ENCODE measurements around the gene ZNF654. TPM values are rescaled to one million over a fixed set of nuclear protein-coding genes. Genes with fewer than 3 reads are reported as not detected.

ZNF654 gene
- total and polyA plus RNA-seq, 2 donors (not counting 3 experiments of a cell fraction or from before 2014, with no cell fraction given): 2.9 to 14.6 TPM

GRCh38 chr3:88150806-88151205 lies 91.8 kb downstream of the ZNF654 start:
- no TSS peak for BruUV-seq (replicated peaks)
- Histone ChIP-seq H3K27ac (ENCODE audit: insufficient read depth, low read depth, low read length) (peak overlapping the region; percentile 32), H3K36me3 (ENCODE audit: control insufficient read depth in 2 of 2, extremely low read depth in 1 of 2, insufficient read depth in 2 of 2, low read length in 2 of 2) (peaks cover 2 to 3% of the 10 kb centered on the region in 2 experiments), H3K9me1 (replicated peaks; ENCODE audit: control insufficient read depth, extremely low read depth, insufficient read depth, low read length) (no peaks in the 10 kb centered on the region), H3K9me3 (replicated peaks; ENCODE audit: control insufficient read depth, insufficient read depth, low read length) (no peaks in the 10 kb centered on the region), H3K27me3 (ENCODE audit: control insufficient read depth in 2 of 2, insufficient read depth in 2 of 2, low read length in 2 of 2) (no peaks in the 10 kb centered on the region), H3K4me3 (replicated peaks in 1 of 3; ENCODE audit: insufficient read depth in 1 of 3, low read depth in 1 of 3, low read length in 3 of 3) (peak overlapping the region; percentile 92 to 100 (median 96)), H2AFZ (ENCODE audit: low read depth, low read length) (no peak overlapping the region), H3K79me2 (ENCODE audit: control insufficient read depth, insufficient read depth, low read length) (peaks cover 29% of the 10 kb centered on the region), H3K4me1 (ENCODE audit: control insufficient read depth, extremely low read depth, insufficient read depth, low read length) (peaks cover 13% of the 10 kb centered on the region), H3K4me2 (ENCODE audit: insufficient read depth, low read length) (peak overlapping the region; percentile 98), H3K9ac (replicated peaks; ENCODE audit: extremely low read depth, insufficient read depth, low read length) (peak overlapping the region; percentile 61), H4K20me1 (replicated peaks; ENCODE audit: control insufficient read depth, extremely low read depth, insufficient read depth, low read length) (no peaks in the 10 kb centered on the region)
- POLR2A ChIA-PET: interaction anchor here (0.6 kb wide), 1 partner anchor 20 kb away, joined by 3 read pairs; no protein-coding TSS in a partner anchor
- TF ChIP-seq CTCF (IDR thresholded peaks at IDR 0.05; ENCODE audit: extremely low read depth in 1 of 2, insufficient read depth in 1 of 2, low read depth in 1 of 2, low read length in 2 of 2) (no peak), FOS (IDR thresholded peaks at IDR 0.05; ENCODE audit: borderline replicate concordance, insufficient read depth, low read length) (no peak), JUN (IDR thresholded peaks at IDR 0.05; ENCODE audit: borderline replicate concordance, insufficient read depth, insufficient read length, low read depth) (no peak), EZH2 (IDR thresholded peaks at IDR 0.05; ENCODE audit: borderline replicate concordance, low read depth, low read length, severe bottlenecking) (no peak)
- TF ChIP-seq, protein P1, sequence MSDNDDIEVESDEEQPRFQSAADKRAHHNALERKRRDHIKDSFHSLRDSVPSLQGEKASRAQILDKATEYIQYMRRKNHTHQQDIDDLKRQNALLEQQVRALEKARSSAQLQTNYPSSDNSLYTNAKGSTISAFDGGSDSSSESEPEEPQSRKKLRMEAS (IDR thresholded peaks at IDR 0.05; ENCODE audit: insufficient read depth, insufficient read length): no peak
- peak; percentile 39 for DNase-seq (ENCODE audit: low read depth, low spot score)
- CTCF ChIA-PET: interaction anchor here (1.8 to 2.8 kb wide), 3 partner anchors 30 to 146 kb away, joined by 6 to 12 read pairs (median 9); no protein-coding TSS in a partner anchor
- intact Hi-C loops (cut with micrococcal nuclease) (no loop called here), dilution Hi-C loops (cut with MboI; ENCODE audit: extremely low pct_ligation_motif_present, low sequenced_read_pairs) (no loop called here)
- no peak for FAIRE-seq

Data from endothelial cell of umbilical vein (primary cell).